ENCODE data around the gene ALOX12.
A peak's percentile ranks its signal among the peaks of the same experiment; 100 is the strongest.

The ALOX12 gene

GRCh38 chr17:7041607-7042500, 46.0 kb downstream of the ALOX12 start:
- H3K4me3 ChIP-seq (ENCODE audit: low read depth, low read length), result no peak overlapping the region
- TF ChIP-seq, protein P1, sequence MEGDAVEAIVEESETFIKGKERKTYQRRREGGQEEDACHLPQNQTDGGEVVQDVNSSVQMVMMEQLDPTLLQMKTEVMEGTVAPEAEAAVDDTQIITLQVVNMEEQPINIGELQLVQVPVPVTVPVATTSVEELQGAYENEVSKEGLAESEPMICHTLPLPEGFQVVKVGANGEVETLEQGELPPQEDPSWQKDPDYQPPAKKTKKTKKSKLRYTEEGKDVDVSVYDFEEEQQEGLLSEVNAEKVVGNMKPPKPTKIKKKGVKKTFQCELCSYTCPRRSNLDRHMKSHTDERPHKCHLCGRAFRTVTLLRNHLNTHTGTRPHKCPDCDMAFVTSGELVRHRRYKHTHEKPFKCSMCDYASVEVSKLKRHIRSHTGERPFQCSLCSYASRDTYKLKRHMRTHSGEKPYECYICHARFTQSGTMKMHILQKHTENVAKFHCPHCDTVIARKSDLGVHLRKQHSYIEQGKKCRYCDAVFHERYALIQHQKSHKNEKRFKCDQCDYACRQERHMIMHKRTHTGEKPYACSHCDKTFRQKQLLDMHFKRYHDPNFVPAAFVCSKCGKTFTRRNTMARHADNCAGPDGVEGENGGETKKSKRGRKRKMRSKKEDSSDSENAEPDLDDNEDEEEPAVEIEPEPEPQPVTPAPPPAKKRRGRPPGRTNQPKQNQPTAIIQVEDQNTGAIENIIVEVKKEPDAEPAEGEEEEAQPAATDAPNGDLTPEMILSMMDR (IDR thresholded peaks at IDR 0.05; ENCODE audit: control insufficient read depth, extremely low read depth, insufficient read depth), result no peak
- DNase-seq (ENCODE audit: low read depth), result no peak

DNA sequence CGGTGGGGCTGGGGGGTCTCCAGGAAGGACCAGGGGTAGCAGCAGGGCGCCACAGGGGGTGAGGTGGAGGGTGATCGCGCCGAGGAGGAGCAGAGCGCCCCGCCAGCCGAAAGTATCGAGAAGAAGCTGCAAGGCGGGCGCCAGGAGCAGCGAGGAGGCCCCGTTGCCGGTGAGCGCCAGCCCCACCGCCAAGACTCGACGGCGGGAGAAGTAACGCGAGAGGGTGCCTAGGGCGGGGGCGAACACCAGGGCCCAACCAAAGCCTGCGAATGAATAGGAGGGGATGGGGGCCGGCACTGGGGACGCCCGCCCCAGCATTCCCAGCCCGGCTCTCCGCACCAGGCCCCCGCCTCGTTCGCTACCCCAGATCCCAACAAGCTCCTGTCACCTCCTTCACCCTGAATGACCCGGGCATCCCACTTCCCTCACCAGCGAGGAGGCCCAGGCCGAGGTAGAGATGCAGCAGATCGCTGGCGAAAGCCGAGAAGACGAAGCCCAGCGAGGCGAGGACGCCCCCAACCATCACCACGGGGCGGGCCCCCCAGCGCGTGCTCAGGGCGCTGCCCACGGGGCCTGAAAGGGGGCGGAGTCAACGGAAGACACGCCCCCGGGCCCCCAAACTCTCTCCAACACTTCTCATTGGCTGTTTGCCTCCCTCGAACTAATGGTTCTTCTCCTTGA, 46.8 kb downstream of the ALOX12 start:
- H3K4me3 ChIP-seq (ENCODE audit: low read depth, low read length), result no peak overlapping the region
- DNase-seq (ENCODE audit: low read depth), result no peak
- TF ChIP-seq, protein P1 (IDR thresholded peaks at IDR 0.05; ENCODE audit: control insufficient read depth, extremely low read depth, insufficient read depth), result no peak

- TF ChIP-seq, protein P1 (IDR thresholded peaks at IDR 0.05; ENCODE audit: control insufficient read depth, extremely low read depth, insufficient read depth), result no peak
- no peak overlapping the region for H3K4me3 ChIP-seq (ENCODE audit: low read depth, low read length)
- DNase-seq (ENCODE audit: low read depth), result no peak
These were observed 47.3 kb downstream of the ALOX12 start for GRCh38 chr17:7043182-7043496.

GRCh38 chr17:7043497-7044198, 47.8 kb downstream of the ALOX12 start, which contains the start of gene SLC16A11:
SLC16A11 (minus strand) TSS chr17:7044092; CDS start chr17:7043513, 579 bp downstream.
- no peak within 1 kb of the TSS for H3K4me3 ChIP-seq (ENCODE audit: low read depth, low read length)
- no peak for DNase-seq (ENCODE audit: low read depth)
- TF ChIP-seq, protein P1 (IDR thresholded peaks at IDR 0.05; ENCODE audit: control insufficient read depth, extremely low read depth, insufficient read depth), result no peak

- TF ChIP-seq, protein P1 (IDR thresholded peaks at IDR 0.05; ENCODE audit: control insufficient read depth, extremely low read depth, insufficient read depth), result peak; percentile 83
- peak; percentile 73 for DNase-seq (ENCODE audit: low read depth)
- H3K4me3 ChIP-seq (ENCODE audit: low read depth, low read length), result peak overlapping the region; percentile 54
These were observed 49.8 kb downstream of the ALOX12 start for GRCh38 chr17:7045492-7046126.

- peak overlapping the region; percentile 54 for H3K4me3 ChIP-seq (ENCODE audit: low read depth, low read length)
- TF ChIP-seq, protein P1 (IDR thresholded peaks at IDR 0.05; ENCODE audit: control insufficient read depth, extremely low read depth, insufficient read depth), result no peak
- DNase-seq (ENCODE audit: low read depth), result peak; percentile 92
These were observed 50.4 kb downstream of the ALOX12 start for GRCh38 chr17:7046127-7046724.

DNA sequence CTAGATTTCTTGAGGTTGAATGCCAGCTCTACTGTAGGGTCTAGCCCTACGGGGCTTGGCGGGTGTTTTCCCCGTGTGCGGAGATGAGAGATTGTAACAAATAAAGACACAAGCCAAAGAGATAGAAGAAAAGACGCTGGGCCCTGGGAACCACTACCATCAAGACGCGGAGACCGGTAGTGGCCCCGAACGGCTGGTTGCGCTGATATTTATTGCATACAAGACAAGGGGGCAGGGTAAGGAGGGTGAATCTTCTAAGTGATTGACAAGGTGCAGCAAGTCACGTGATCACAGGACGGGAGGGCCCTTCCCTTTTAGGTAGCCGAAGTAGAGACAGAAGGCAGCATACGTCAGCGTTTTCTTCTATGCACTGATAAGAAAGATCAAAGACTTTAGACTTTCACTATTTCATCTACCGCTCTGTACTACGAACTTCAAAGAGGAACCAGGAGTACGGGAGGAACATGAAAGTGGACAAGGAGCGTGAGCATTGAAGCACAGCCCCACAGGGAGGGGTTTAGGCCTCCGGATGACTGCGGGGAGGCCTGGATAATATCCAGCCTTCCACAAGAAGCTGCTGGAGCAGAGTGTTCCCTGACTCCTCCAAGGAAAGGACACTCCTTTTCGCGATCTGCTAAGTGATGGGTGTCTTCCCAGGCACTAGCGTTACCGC, 51.0 kb downstream of the ALOX12 start:
- peak; percentile 61 for DNase-seq (ENCODE audit: low read depth)
- peak overlapping the region; percentile 54 for H3K4me3 ChIP-seq (ENCODE audit: low read depth, low read length)

Measured in LNCaP clone FGC (cell line).